HCT116 (cell line): ENCODE data around the gene ZNF423. TPM values are rescaled to one million over a fixed set of nuclear protein-coding genes. Genes with fewer than 3 reads are reported as not detected.

Experiments used
- ATAC-seq: fragments of 200-7000 bp; cut with Tn5 transposase; 2 replicates; pipeline ENCODE4 v1.9.1; 2020; ENCODE audit warnings: mild to moderate bottlenecking, moderate library complexity
- BruUV-seq: library from RNA; stranded (reverse); fragments of 400-500 nt; replicated peaks from 2 replicates; lab custom pipeline; 2021; lab: Mats Ljungman, UMichigan
- CTCF ChIA-PET: fragments of 300-600 bp; sonication (Branson Sonifier 250); formaldehyde crosslinking; loops from one replicate; lab custom pipeline; 2021; ENCODE audit warnings: antibody characterized with exemption; lab: Charles Lee
- POLR2A ChIA-PET: fragments of 300-600, 350-600 bp; sonication (Branson Sonifier 250); formaldehyde crosslinking; loops from one replicate; lab custom pipeline; 2021; ENCODE audit warnings: antibody characterized with exemption; lab: Charles Lee
- RAD21 ChIA-PET, 2 experiments: fragments of 300-600 bp; sonication (Branson Sonifier 250); formaldehyde crosslinking; loops; one replicate each; lab custom pipeline; 2023; ENCODE audit warnings: low total read pairs in 2 of 2; ENCODE audit not compliant: uncharacterized antibody in 2 of 2, unreplicated experiment in 2 of 2, low non-redundant PET in 1 of 2; lab: Charles Lee
- DNase-seq: peaks from one replicate; pipeline ENCODE4 v3.0.0-alpha.2; 2010; ENCODE audit warnings: low read depth, low spot score
- H2AFZ ChIP-seq: fragments of 200-600 bp; shearing (Covaris generic), sonication (generic); 2 replicates; pipeline ENCODE4 v1.6.1; 2017; ENCODE audit warnings: low read depth, mixed run types, mixed read lengths, antibody characterized with exemption, low read length; ENCODE audit not compliant: poor library complexity, severe bottlenecking
- H3K27ac ChIP-seq: 2 replicates; pipeline ENCODE4 v1.5.1; 2012; ENCODE audit warnings: low read depth, low read length
- H3K27me3 ChIP-seq: fragments of 200-600 bp; sonication (generic); 2 replicates; pipeline ENCODE4 v1.6.1; 2016; ENCODE audit warnings: mixed run types, low read length, mixed read lengths; ENCODE audit not compliant: insufficient read depth
- H3K36me3 ChIP-seq, 2 experiments: fragments of 200-500 bp in 1 of 2; fragments of 200-600 bp in 1 of 2; sonication (Bioruptor generic) in 1 of 2; sonication (generic) in 1 of 2; 2 replicates each; pipeline versions ENCODE4 v1.5.1 to v1.6.1; 2014 to 2016; ENCODE audit warnings: low read length in 2 of 2, inconsistent platforms in 1 of 2, mixed read lengths in 1 of 2, mixed run types in 1 of 2; ENCODE audit not compliant: insufficient read depth in 2 of 2, control insufficient read depth in 1 of 2
- H3K4me1 ChIP-seq, 2 experiments: fragments of 200-600 bp in 1 of 2; sonication (generic) in 1 of 2; 2 replicates each; pipeline versions ENCODE4 v1.5.1 to v1.6.1; 2012 to 2017; ENCODE audit warnings: low read length in 2 of 2, inconsistent platforms in 1 of 2, mild to moderate bottlenecking in 1 of 2, mixed read lengths in 1 of 2, mixed run types in 1 of 2, moderate library complexity in 1 of 2; ENCODE audit not compliant: insufficient read depth in 2 of 2, control insufficient read depth in 1 of 2
- H3K4me2 ChIP-seq: fragments of 200-600 bp; sonication (generic); 2 replicates; pipeline ENCODE4 v1.6.1; 2017; ENCODE audit warnings: mixed run types, low read length, mixed read lengths
- H3K4me3 ChIP-seq, 2 experiments: fragments of 200-600 bp in 1 of 2; sonication (generic) in 1 of 2; replicated peaks in 1 of 2; 2 replicates each; pipeline ENCODE4 v1.5.1; 2011 to 2016; ENCODE audit warnings: low read length in 2 of 2, control low read depth in 1 of 2, low read depth in 1 of 2, mild to moderate bottlenecking in 1 of 2, mixed read lengths in 1 of 2, mixed run types in 1 of 2
- H3K79me2 ChIP-seq: fragments of 200-600 bp; sonication (generic); 2 replicates; pipeline ENCODE4 v1.6.1; 2017; ENCODE audit warnings: mild to moderate bottlenecking, mixed run types, low read length, moderate library complexity, mixed read lengths; ENCODE audit not compliant: insufficient read depth
- H3K9ac ChIP-seq: fragments of 200-600 bp; sonication (generic); 2 replicates; pipeline ENCODE4 v1.6.1; 2016; ENCODE audit warnings: low read length, mixed read lengths
- H3K9me2 ChIP-seq: fragments of 200-600 bp; sonication (generic), shearing (Covaris generic); 2 replicates; pipeline ENCODE4 v1.6.1; 2017; ENCODE audit warnings: mixed run types, mild to moderate bottlenecking, moderate library complexity; ENCODE audit not compliant: insufficient read depth
- H3K9me3 ChIP-seq, 2 experiments: fragments of 200-500 bp in 1 of 2; fragments of 200-600 bp in 1 of 2; sonication (Bioruptor generic) in 1 of 2; sonication (generic) in 1 of 2; 2 replicates each; pipeline ENCODE4 v1.6.1; 2014 to 2017; ENCODE audit warnings: low read length in 2 of 2, mixed read lengths in 2 of 2, inconsistent platforms in 1 of 2, low read depth in 1 of 2, mild to moderate bottlenecking in 1 of 2, mixed run types in 1 of 2, moderate library complexity in 1 of 2; ENCODE audit not compliant: control insufficient read depth in 1 of 2, insufficient read depth in 1 of 2
- H4K20me1 ChIP-seq: fragments of 200-600 bp; sonication (generic), shearing (Covaris generic); 2 replicates; pipeline ENCODE4 v1.6.1; 2017; ENCODE audit warnings: mixed run types, mild to moderate bottlenecking, moderate library complexity; ENCODE audit not compliant: insufficient read depth
- ATF3 ChIP-seq: IDR thresholded peaks from 2 replicates; pipeline ENCODE4 v1.6.1; 2012
- CTCF ChIP-seq, 3 experiments: fragments of 200-600 bp in 1 of 3; sonication (generic) in 1 of 3; IDR thresholded peaks in 2 of 3; conservative IDR thresholded peaks in 1 of 3; 2 replicates each; pipeline ENCODE4 v1.5.1; 2012 to 2017; ENCODE audit warnings: low read depth in 2 of 3, low read length in 2 of 3, antibody characterized with exemption in 1 of 3, borderline replicate concordance in 1 of 3, control low read depth in 1 of 3, mild to moderate bottlenecking in 1 of 3, mixed read lengths in 1 of 3, mixed run types in 1 of 3, moderate library complexity in 1 of 3; ENCODE audit not compliant: insufficient read depth in 1 of 3
- FOSL1 ChIP-seq: IDR thresholded peaks from 2 replicates; pipeline ENCODE4 v1.6.1; 2012; ENCODE audit warnings: low read depth
- MAX ChIP-seq: IDR thresholded peaks from 2 replicates; pipeline ENCODE4 v1.6.1; 2012
- POLR2AphosphoS5 ChIP-seq: IDR thresholded peaks from 2 replicates; pipeline ENCODE4 v1.6.1; 2011; ENCODE audit warnings: mild to moderate bottlenecking, low read depth, low read length, moderate library complexity
- REST ChIP-seq: IDR thresholded peaks from 2 replicates; pipeline ENCODE4 v1.6.1; 2012; ENCODE audit warnings: low read depth
- SIN3A ChIP-seq: IDR thresholded peaks from 2 replicates; pipeline ENCODE4 v1.6.1; 2012; ENCODE audit warnings: low read depth
- SRF ChIP-seq: IDR thresholded peaks from 2 replicates; pipeline ENCODE4 v1.6.1; 2012; ENCODE audit warnings: low read depth
- TCF7L2 ChIP-seq: IDR thresholded peaks from 2 replicates; pipeline ENCODE4 v1.7.0; 2011; ENCODE audit warnings: borderline replicate concordance, inconsistent platforms; ENCODE audit not compliant: insufficient read depth, insufficient read length; ENCODE audit errors: extremely low read depth
- YY1 ChIP-seq: IDR thresholded peaks from 2 replicates; pipeline ENCODE4 v1.6.1; 2011; ENCODE audit warnings: low read length, low read depth, moderate library complexity, mild to moderate bottlenecking; ENCODE audit not compliant: insufficient replicate concordance; ENCODE audit errors: extremely low read depth
- ZNF274 ChIP-seq: fragments of 200-500 bp; sonication (Bioruptor generic); IDR thresholded peaks from 2 replicates; pipeline ENCODE4 v1.6.1; 2014; ENCODE audit warnings: mild to moderate bottlenecking, low read depth, low read length, inconsistent platforms
- intact Hi-C: fragments of 100-400 bp; cut with micrococcal nuclease; formaldehyde crosslinking; loops from 2 replicates; pipeline ENCODE4 v1.10.0; 2022
- total RNA-seq: library from RNA; stranded (reverse); gene quantifications from one replicate; pipeline ENCODE4 v1.2.1, GENCODE V29; 2021; ENCODE audit not compliant: unreplicated experiment

Gene ZNF423
- total RNA-seq, 1 experiment from 2014 or later = 0.22 TPM

- Histone ChIP-seq H3K9ac (no peak overlapping the region), H3K9me2 (no peaks in the 10 kb centered on the region), H3K27ac (no peak overlapping the region), H3K4me2 (no peak overlapping the region), H2AFZ (no peak overlapping the region), H3K4me1 (no peaks in the 10 kb centered on the region), H3K79me2 (no peaks in the 10 kb centered on the region), H4K20me1 (no peaks in the 10 kb centered on the region), H3K4me3 (no peak overlapping the region), H3K27me3 (peaks cover 21% of the 10 kb centered on the region), H3K9me3 (no peaks in the 10 kb centered on the region), H3K36me3 (no peaks in the 10 kb centered on the region)
- TF ChIP-seq POLR2AphosphoS5 (no peak), YY1 (no peak), TCF7L2 (no peak), ATF3 (no peak), CTCF (IDR thresholded peaks at IDR 0.05 in 2 of 3, conservative IDR thresholded peaks at IDR 0.05 in 1 of 3; ENCODE audit: borderline replicate concordance in 1 of 3, insufficient read depth in 1 of 3, low read depth in 2 of 3, low read length in 2 of 3) (no peak), MAX (no peak), FOSL1 (no peak), ZNF274 (no peak), REST (no peak), SRF (no peak), SIN3A (no peak)
- no TSS peak for BruUV-seq
- CTCF ChIA-PET = no interaction called here
- POLR2A ChIA-PET = no interaction called here
- DNase-seq (no peak), ATAC-seq (no peak)
- intact Hi-C loops = no loop called here
- RAD21 ChIA-PET = no interaction called here
These were observed 268.4 kb downstream of the ZNF423 start for GRCh38 chr16:49587511-49587910.
